ENCODE results near the gene TMEM187.

Gene TMEM187

DNA sequence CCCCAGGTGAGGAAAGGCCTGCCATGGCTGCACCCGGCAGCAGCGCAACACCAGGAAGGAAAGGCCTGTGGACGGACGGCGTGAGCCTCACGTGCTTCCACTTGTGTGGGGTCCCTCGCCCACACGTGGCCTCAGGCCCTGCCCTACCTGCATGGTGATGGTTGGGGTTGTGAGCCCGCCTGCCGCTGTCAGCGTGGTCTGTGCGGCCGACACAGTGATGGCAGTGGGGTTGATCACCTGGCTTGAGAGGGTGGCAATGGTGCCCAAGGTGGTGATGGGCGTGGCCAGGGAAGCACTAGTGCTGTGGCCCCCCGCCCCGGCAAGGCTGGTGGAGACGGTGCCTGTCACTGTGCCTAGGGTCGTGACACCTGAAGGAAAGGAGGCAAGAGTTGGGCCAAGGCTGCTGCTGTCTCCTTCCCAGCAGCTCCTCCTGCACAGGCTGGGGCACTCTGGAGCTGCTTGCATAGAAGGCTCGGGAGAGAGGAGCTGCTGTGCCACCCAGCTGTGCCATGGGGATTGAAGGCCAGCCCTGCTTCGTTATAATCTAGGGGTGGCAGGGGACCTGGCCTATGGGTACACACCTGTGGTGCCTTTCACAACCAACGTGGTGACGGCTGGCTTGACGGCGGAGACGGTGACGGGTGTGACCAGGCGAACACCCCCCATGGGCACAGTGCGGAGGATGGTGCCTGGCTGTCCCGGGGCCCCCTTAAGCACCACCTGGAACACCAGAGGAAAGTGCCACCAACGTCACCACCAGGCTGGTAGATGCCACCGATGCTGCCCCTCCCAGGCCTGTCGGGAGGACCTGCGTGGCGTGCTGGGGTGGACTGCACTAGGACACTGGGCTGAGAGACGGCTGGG is 16.3 kb upstream of the TMEM187 start:
- TF ChIP-seq ZFX (IDR thresholded peaks at IDR 0.05; ENCODE audit: borderline replicate concordance) = no peak
- TF ChIP-seq, protein P1, sequence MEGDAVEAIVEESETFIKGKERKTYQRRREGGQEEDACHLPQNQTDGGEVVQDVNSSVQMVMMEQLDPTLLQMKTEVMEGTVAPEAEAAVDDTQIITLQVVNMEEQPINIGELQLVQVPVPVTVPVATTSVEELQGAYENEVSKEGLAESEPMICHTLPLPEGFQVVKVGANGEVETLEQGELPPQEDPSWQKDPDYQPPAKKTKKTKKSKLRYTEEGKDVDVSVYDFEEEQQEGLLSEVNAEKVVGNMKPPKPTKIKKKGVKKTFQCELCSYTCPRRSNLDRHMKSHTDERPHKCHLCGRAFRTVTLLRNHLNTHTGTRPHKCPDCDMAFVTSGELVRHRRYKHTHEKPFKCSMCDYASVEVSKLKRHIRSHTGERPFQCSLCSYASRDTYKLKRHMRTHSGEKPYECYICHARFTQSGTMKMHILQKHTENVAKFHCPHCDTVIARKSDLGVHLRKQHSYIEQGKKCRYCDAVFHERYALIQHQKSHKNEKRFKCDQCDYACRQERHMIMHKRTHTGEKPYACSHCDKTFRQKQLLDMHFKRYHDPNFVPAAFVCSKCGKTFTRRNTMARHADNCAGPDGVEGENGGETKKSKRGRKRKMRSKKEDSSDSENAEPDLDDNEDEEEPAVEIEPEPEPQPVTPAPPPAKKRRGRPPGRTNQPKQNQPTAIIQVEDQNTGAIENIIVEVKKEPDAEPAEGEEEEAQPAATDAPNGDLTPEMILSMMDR (IDR thresholded peaks at IDR 0.05) = no peak
- H3K27ac ChIP-seq = no peak overlapping the region

DNA sequence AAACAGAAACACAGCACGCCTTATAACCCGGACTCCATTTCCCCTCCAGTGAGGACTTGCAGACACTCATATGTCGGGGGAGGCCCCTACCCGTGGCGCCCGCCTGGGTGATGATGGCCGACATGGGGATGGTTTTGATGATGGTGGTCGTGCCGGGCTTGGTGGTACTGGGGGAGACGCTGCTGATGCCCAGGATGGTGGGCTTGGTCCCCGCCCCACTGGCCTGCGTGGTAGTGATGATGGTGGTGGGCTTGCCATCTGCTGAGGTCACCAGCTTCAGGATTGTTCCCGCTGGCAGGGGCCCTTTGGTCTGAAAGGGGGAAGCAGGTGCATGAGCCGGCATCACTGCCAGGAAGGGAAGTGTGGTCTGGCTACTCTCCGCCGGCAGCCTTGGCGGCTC is 15.3 kb upstream of the TMEM187 start:
- TF ChIP-seq, protein P1 (IDR thresholded peaks at IDR 0.05) = no peak
- no peak for TF ChIP-seq ZFX (IDR thresholded peaks at IDR 0.05; ENCODE audit: borderline replicate concordance)
- H3K27ac ChIP-seq = no peak overlapping the region

- no peak for TF ChIP-seq ZFX (IDR thresholded peaks at IDR 0.05; ENCODE audit: borderline replicate concordance)
- TF ChIP-seq, protein P1 (IDR thresholded peaks at IDR 0.05) = no peak
- no peak overlapping the region for H3K27ac ChIP-seq
Observed at GRCh38 chrX:153958605-153959004, 13.9 kb upstream of the TMEM187 start.

DNA sequence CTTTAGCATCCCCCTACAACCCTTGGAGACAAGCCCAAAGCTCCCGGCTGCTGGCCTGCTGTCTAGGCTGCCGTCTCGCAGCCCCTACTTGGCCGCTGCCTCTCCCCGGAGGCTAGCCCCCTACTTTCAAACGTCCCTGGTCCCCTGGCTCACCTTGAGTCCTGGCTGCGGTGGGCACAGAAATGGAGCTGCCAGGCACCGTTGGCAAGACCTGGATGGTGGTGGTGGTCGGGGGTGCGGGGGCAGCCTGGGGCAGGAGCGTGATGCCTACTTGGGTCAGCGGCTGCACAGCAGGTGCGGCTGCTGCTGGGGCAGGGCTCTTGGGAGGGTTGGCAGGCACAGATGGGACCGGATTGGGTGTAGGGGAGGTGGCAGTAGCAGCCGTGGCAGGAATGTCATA is 12.9 kb upstream of the TMEM187 start:
- no peak for TF ChIP-seq ZFX (IDR thresholded peaks at IDR 0.05; ENCODE audit: borderline replicate concordance)
- TF ChIP-seq, protein P1 (IDR thresholded peaks at IDR 0.05) = no peak
- no peak overlapping the region for H3K27ac ChIP-seq

- H3K27ac ChIP-seq = no peak overlapping the region
- TF ChIP-seq ZFX (IDR thresholded peaks at IDR 0.05; ENCODE audit: borderline replicate concordance) = no peak
- TF ChIP-seq, protein P1 (IDR thresholded peaks at IDR 0.05) = no peak
Observed at GRCh38 chrX:153960077-153960476, 12.5 kb upstream of the TMEM187 start.

DNA sequence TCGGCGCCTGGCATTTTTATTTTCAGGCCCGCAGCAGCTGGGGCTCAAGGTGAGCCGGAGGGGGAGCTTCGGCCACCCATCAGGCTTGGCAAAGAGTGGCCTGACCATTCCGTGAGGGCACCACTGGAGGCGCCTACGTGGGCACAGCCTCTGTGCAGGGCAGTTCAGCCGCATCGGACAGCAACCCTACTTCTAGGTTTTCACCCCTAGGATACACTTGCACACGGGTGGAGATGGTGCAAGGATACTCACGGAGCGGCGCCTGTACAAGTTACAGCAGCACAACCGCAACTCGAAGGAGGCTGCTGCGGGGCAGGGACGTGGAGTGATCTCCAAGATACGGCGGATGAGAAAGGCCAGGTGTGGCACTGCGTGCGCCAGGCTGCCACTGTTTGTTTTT is 11.8 kb upstream of the TMEM187 start:
- no peak overlapping the region for H3K27ac ChIP-seq
- no peak for TF ChIP-seq ZFX (IDR thresholded peaks at IDR 0.05; ENCODE audit: borderline replicate concordance)
- TF ChIP-seq, protein P1 (IDR thresholded peaks at IDR 0.05) = no peak

- H3K27ac ChIP-seq = no peak overlapping the region
- TF ChIP-seq, protein P1 (IDR thresholded peaks at IDR 0.05) = no peak
- TF ChIP-seq ZFX (IDR thresholded peaks at IDR 0.05; ENCODE audit: borderline replicate concordance) = no peak
Observed at GRCh38 chrX:153961292-153961691, 11.3 kb upstream of the TMEM187 start.

All from 22Rv1 (cell line).